NT2/D1 (cell line): ENCODE measurements around the gene FOXE1.

ENCODE experiments used
- DNase-seq: peaks from one replicate; pipeline ENCODE4 v3.0.0-alpha.2; 2011; ENCODE audit warnings: low read depth, low spot score
- H3K27me3 ChIP-seq: 2 replicates; pipeline ENCODE4 v1.6.0; 2011; ENCODE audit warnings: mild to moderate bottlenecking; ENCODE audit not compliant: insufficient read length, insufficient read depth
- H3K36me3 ChIP-seq: 2 replicates; pipeline ENCODE4 v1.6.1; 2011; ENCODE audit warnings: mild to moderate bottlenecking, low read length, mixed read lengths; ENCODE audit not compliant: insufficient read depth, insufficient read length
- H3K4me1 ChIP-seq: 2 replicates; pipeline ENCODE4 v1.5.1; 2011; ENCODE audit not compliant: insufficient read depth, insufficient read length
- H3K4me3 ChIP-seq: 2 replicates; pipeline ENCODE4 v1.5.1; 2011; ENCODE audit warnings: low read depth; ENCODE audit not compliant: insufficient read length
- H3K9ac ChIP-seq: 2 replicates; pipeline ENCODE4 v1.6.0; 2011; ENCODE audit warnings: low read depth; ENCODE audit not compliant: insufficient read length
- H3K9me3 ChIP-seq: 2 replicates; pipeline ENCODE4 v1.5.1; 2011; ENCODE audit warnings: mild to moderate bottlenecking, low read length; ENCODE audit not compliant: insufficient read depth
- SUZ12 ChIP-seq: IDR thresholded peaks from 2 replicates; pipeline ENCODE4 v1.6.1; 2011; ENCODE audit not compliant: insufficient read length, insufficient read depth; ENCODE audit errors: extremely low read depth
- YY1 ChIP-seq: IDR thresholded peaks from 2 replicates; pipeline ENCODE4 v1.6.1; 2011; ENCODE audit not compliant: insufficient read length, insufficient read depth
- ZNF274 ChIP-seq: IDR thresholded peaks from 2 replicates; pipeline ENCODE4 v1.6.1; 2011; ENCODE audit warnings: mild to moderate bottlenecking, low read depth, low read length

Gene FOXE1

GRCh38 chr9:97853844-97854695 lies 1.0 kb downstream of the FOXE1 start:
- TF ChIP-seq YY1 (no peak), SUZ12 (peak; percentile 46)
- H3K4me3 ChIP-seq = peak overlapping the region; percentile 41
- H3K27me3 ChIP-seq = peaks cover 99% of the 10 kb centered on the region
- DNase-seq = peak; percentile 68
- H3K9ac ChIP-seq = peak overlapping the region; percentile 68
- H3K36me3 ChIP-seq = no peaks in the 10 kb centered on the region
- H3K4me1 ChIP-seq = peaks cover 9% of the 10 kb centered on the region
- no peaks in the 10 kb centered on the region for H3K9me3 ChIP-seq

GRCh38 chr9:97854696-97855485 lies 1.9 kb downstream of the FOXE1 start:
- no peaks in the 10 kb centered on the region for H3K36me3 ChIP-seq
- H3K9ac ChIP-seq = no peak overlapping the region
- DNase-seq = no peak
- H3K9me3 ChIP-seq = no peaks in the 10 kb centered on the region
- H3K4me1 ChIP-seq = peaks cover 9% of the 10 kb centered on the region
- TF ChIP-seq YY1 = no peak
- TF ChIP-seq SUZ12 = no peak
- TF ChIP-seq ZNF274 = no peak
- peaks cover 99% of the 10 kb centered on the region for H3K27me3 ChIP-seq
- H3K4me3 ChIP-seq = peak overlapping the region; percentile 41

- Histone ChIP-seq H3K9ac (no peak overlapping the region), H3K4me1 (peaks cover 9% of the 10 kb centered on the region), H3K36me3 (no peaks in the 10 kb centered on the region), H3K4me3 (no peak overlapping the region), H3K27me3 (peaks cover 99% of the 10 kb centered on the region), H3K9me3 (no peaks in the 10 kb centered on the region)
- no peak for DNase-seq
- no peak for TF ChIP-seq YY1
- no peak for TF ChIP-seq SUZ12
- no peak for TF ChIP-seq ZNF274
Observed at GRCh38 chr9:97855486-97855875, 2.5 kb downstream of the FOXE1 start.

GRCh38 chr9:97855899-97856298 lies 2.9 kb downstream of the FOXE1 start:
- Histone ChIP-seq H3K27me3 (peaks cover 99% of the 10 kb centered on the region), H3K4me3 (no peak overlapping the region), H3K36me3 (no peaks in the 10 kb centered on the region), H3K9me3 (no peaks in the 10 kb centered on the region), H3K9ac (no peak overlapping the region), H3K4me1 (peaks cover 9% of the 10 kb centered on the region)
- DNase-seq = no peak
- no peak for TF ChIP-seq YY1
- no peak for TF ChIP-seq SUZ12
- TF ChIP-seq ZNF274 = no peak

- Histone ChIP-seq H3K27me3 (peaks cover 98% of the 10 kb centered on the region), H3K4me1 (peaks cover 9% of the 10 kb centered on the region), H3K9ac (peak overlapping the region; percentile 22), H3K4me3 (no peak overlapping the region), H3K36me3 (no peaks in the 10 kb centered on the region), H3K9me3 (no peaks in the 10 kb centered on the region)
- no peak for DNase-seq
- TF ChIP-seq SUZ12 (no peak), ZNF274 (no peak), YY1 (no peak)
Observed at GRCh38 chr9:97856857-97857605, 4.0 kb downstream of the FOXE1 start.

GRCh38 chr9:97857606-97858392 lies 4.8 kb downstream of the FOXE1 start:
- Histone ChIP-seq H3K4me1 (peaks cover 4% of the 10 kb centered on the region), H3K9ac (peak overlapping the region; percentile 39), H3K4me3 (peak overlapping the region; percentile 2), H3K27me3 (peaks cover 98% of the 10 kb centered on the region), H3K9me3 (no peaks in the 10 kb centered on the region), H3K36me3 (no peaks in the 10 kb centered on the region)
- TF ChIP-seq SUZ12 = peak; percentile 94
- TF ChIP-seq YY1 = no peak
- DNase-seq = no peak
